Left lung (tissue), 10 donors: ENCODE results near the gene ZC3H12A. TPM values are rescaled to one million over a fixed set of nuclear protein-coding genes. Genes with fewer than 3 reads are reported as not detected.

Source experiments
- ATAC-seq: fragments of 200-7000 bp; cut with Tn5 transposase; one replicate; pipeline ENCODE4 v1.9.1; 2020; ENCODE audit warnings: moderate library complexity
- DNase-seq, 4 donors: peaks; one replicate each; pipeline ENCODE4 v3.0.0-alpha.2; 2013 to 2020
- H3K27ac ChIP-seq, 2 donors: fragments of 200-600 bp; sonication (generic) in 1 of 2; one replicate each; pipeline versions ENCODE4 v1.5.0 to v1.8.0; 2020 to 2021
- H3K27me3 ChIP-seq, 2 donors: fragments of 200-600 bp; sonication (generic) in 1 of 2; one replicate each; pipeline versions ENCODE4 v1.5.0 to v1.8.0; 2020 to 2021
- H3K36me3 ChIP-seq, 2 donors: fragments of 200-600 bp; sonication (generic) in 1 of 2; one replicate each; pipeline versions ENCODE4 v1.5.0 to v1.8.0; 2020 to 2021
- H3K4me1 ChIP-seq, 2 donors: fragments of 200-600 bp; one replicate each; pipeline ENCODE4 v1.8.0; 2021
- H3K4me3 ChIP-seq, 2 donors: fragments of 200-600 bp; sonication (generic) in 1 of 2; one replicate each; pipeline versions ENCODE4 v1.5.0 to v1.8.0; 2020 to 2021; ENCODE audit warnings: mild to moderate bottlenecking in 1 of 2
- H3K9me3 ChIP-seq, 2 donors: fragments of 200-600 bp; sonication (generic) in 1 of 2; one replicate each; pipeline versions ENCODE4 v1.5.0 to v1.8.0; 2020 to 2021
- intact Hi-C, 2 donors: fragments of 100-400 bp; cut with DNase I; formaldehyde crosslinking; loops; one replicate each; pipeline versions ENCODE4 v1.11.2 to v1.14.2; 2022
- polyA plus RNA-seq, 6 donors: library from polyadenylated mRNA; unstranded; fragments of 120-200 nt; gene quantifications; one replicate each; pipeline ENCODE4 v1.2.1, GENCODE V29; 2013; ENCODE audit not compliant: insufficient read length in 6 of 6
- total RNA-seq, 2 donors: library from RNA; stranded (reverse); fragmentation: NEBNext Ultra II Directional; extraction: Animal tissue kit (Norgen Biotek cat#: 25700); gene quantifications; one replicate each; pipeline ENCODE4 v1.2.1, GENCODE V29; 2021
- TF ChIP-seq, protein P1 (sequence below), 2 donors: fragments of 200-600 bp; sonication (generic) in 1 of 2; IDR thresholded peaks; one replicate each; pipeline versions ENCODE4 v1.5.0 to v1.8.0; 2021; ENCODE audit warnings: antibody characterized with exemption in 2 of 2
- donor health status: DM: no; HTN: yes; CAD: no.
- donor health status: DM: no; HTN: no; CAD: no.

The ZC3H12A gene
- total and polyA plus RNA-seq, 8 donors = 1.1 to 28.0 (median 2.3) TPM

DNA sequence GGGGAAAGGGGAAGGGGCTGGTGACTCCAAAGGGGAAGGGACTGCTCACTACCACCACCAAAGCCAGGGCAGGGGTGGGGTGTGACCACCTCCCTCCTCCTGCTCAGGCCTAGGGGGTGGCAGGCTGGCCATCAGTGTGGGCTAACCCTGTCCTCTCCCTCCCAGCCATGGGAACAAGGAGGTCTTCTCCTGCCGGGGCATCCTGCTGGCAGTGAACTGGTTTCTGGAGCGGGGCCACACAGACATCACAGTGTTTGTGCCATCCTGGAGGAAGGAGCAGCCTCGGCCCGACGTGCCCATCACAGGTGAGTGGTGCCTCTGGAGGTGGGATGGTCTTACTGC is 5.7 kb downstream of the ZC3H12A start:
- H3K36me3 ChIP-seq = peaks cover 8 to 91% of the 10 kb centered on the region in 2 donors
- ATAC-seq = no peak
- H3K9me3 ChIP-seq = no peaks in the 10 kb centered on the region
- TF ChIP-seq, protein P1, sequence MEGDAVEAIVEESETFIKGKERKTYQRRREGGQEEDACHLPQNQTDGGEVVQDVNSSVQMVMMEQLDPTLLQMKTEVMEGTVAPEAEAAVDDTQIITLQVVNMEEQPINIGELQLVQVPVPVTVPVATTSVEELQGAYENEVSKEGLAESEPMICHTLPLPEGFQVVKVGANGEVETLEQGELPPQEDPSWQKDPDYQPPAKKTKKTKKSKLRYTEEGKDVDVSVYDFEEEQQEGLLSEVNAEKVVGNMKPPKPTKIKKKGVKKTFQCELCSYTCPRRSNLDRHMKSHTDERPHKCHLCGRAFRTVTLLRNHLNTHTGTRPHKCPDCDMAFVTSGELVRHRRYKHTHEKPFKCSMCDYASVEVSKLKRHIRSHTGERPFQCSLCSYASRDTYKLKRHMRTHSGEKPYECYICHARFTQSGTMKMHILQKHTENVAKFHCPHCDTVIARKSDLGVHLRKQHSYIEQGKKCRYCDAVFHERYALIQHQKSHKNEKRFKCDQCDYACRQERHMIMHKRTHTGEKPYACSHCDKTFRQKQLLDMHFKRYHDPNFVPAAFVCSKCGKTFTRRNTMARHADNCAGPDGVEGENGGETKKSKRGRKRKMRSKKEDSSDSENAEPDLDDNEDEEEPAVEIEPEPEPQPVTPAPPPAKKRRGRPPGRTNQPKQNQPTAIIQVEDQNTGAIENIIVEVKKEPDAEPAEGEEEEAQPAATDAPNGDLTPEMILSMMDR (IDR thresholded peaks at IDR 0.05) = no peak
- no peaks in the 10 kb centered on the region for H3K27me3 ChIP-seq
- H3K4me1 ChIP-seq = peaks cover 60 to 95% of the 10 kb centered on the region in 2 donors
- peak overlapping the region in 1 of 2 donors; percentile 94 for H3K4me3 ChIP-seq
- no peak for DNase-seq
- intact Hi-C loops = no loop called here
- H3K27ac ChIP-seq = peak overlapping the region; percentile 94 to 96

DNA sequence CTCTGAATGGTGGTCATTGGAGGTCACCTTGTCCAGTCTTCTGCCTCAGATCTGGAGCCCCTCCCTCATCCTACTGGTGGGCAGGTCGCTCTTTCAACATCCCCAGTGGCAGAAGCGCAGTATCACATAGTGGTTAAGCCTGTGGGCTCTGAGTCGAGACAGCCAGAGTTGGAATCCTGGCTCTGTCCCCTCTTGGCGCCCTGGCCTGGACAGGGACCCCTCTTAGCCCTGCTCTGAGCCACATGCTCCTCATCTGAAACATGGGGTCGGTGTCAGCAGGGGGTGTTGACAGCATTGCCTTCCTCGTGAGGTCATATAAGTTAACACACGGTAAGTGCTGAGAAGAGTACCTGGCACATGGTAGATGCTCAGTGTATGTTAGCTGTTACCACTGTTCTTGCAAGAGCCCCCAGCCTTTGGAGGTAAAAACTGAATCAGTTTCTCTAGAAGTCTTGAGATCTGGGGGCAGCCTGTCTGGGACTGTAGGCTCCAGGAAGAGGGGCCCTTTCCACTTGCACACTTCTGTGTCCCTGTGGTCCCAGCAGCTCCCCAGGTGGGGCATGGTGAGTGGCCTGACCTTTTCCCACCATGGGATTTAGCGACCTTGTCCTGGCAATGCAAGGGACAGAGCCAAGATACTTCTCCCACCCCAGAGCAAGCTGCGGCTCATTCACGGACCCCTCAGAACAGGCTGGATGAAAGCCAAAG is 6.4 kb downstream of the ZC3H12A start:
- no peak for ATAC-seq
- TF ChIP-seq, protein P1 (IDR thresholded peaks at IDR 0.05) = no peak
- intact Hi-C loops = no loop called here
- peaks cover 60 to 96% of the 10 kb centered on the region in 2 donors for H3K4me1 ChIP-seq
- H3K9me3 ChIP-seq = no peaks in the 10 kb centered on the region
- peak overlapping the region in 1 of 2 donors; percentile 94 for H3K4me3 ChIP-seq
- peak overlapping the region; percentile 94 to 96 for H3K27ac ChIP-seq
- peaks cover 8 to 90% of the 10 kb centered on the region in 2 donors for H3K36me3 ChIP-seq
- H3K27me3 ChIP-seq = no peaks in the 10 kb centered on the region
- peak in 1 of 4 donors; percentile 32 for DNase-seq

DNA sequence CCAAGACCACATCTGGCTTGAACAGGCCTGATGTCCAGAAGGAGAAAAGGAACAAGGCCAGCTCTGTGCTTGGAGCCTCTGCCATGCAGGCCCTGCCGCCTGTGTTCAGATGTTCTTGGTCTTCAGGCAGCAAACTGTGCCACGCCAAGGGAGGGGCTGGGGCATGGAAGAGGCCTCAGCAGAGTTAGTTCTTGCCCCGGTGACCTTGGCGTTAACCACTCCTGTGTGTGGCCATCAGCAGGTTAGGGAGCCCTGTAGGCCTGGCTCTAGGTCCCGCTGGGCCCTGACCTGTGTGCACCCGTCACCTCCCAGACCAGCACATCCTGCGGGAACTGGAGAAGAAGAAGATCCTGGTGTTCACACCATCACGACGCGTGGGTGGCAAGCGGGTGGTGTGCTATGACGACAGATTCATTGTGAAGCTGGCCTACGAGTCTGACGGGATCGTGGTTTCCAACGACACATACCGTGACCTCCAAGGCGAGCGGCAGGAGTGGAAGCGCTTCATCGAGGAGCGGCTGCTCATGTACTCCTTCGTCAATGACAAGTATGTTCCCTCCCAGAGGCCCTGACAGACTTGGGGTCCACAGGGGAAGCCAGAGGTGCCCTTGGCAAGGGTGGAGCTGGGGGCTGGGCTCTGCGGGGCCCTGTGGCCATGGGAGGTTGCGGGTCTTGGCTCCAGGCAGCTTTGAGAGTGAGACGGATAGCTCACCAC is 7.1 kb downstream of the ZC3H12A start:
- Histone ChIP-seq H3K4me3 (no peak overlapping the region), H3K27me3 (no peaks in the 10 kb centered on the region), H3K36me3 (peaks cover 8 to 83% of the 10 kb centered on the region in 2 donors), H3K4me1 (peaks cover 60 to 96% of the 10 kb centered on the region in 2 donors), H3K27ac (peak overlapping the region in 1 of 2 donors; percentile 94), H3K9me3 (no peaks in the 10 kb centered on the region)
- ATAC-seq (no peak), DNase-seq (peak in 1 of 4 donors; percentile 32)
- TF ChIP-seq, protein P1 (IDR thresholded peaks at IDR 0.05) = no peak
- intact Hi-C loops = no loop called here

DNA sequence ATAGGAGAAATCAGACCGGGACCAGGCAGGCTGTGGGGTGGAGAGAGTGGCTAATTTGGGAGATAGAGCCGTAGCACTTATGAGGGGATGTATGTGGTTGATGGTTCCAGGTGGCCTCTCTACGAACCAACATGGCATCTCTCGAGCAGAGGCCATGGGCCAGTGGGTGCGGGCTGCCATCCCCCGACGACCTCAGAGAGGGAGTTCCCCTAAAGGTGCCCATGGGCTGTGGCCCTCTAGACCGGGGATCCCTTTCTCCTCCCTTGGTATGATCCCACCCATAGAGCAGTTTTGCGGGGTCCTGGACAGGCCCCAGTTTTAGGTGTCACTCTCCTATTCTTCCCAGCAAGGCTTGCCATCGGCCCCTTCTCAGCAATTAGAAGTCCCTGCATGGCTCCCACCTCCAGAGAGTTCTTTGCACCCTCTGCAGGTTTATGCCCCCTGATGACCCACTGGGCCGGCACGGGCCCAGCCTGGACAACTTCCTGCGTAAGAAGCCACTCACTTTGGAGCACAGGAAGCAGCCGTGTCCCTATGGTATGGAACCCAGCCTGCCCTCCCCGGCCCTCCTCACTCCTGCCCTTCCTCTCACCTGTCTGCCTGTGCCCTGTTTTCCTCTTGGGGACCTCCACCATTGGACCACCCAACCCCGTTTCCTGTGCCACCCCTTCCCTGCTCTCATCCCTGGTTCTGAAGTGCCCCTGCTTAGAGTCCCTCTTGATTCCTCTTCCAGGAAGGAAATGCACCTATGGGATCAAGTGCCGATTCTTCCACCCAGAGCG is 7.8 kb downstream of the ZC3H12A start:
- peaks cover 60 to 96% of the 10 kb centered on the region in 2 donors for H3K4me1 ChIP-seq
- DNase-seq = no peak
- TF ChIP-seq, protein P1 (IDR thresholded peaks at IDR 0.05) = no peak

More for the DNA sequence above, 7.8 kb downstream of the ZC3H12A start:
- H3K4me3 ChIP-seq = no peak overlapping the region
- H3K36me3 ChIP-seq = peaks cover 8 to 77% of the 10 kb centered on the region in 2 donors
- H3K27ac ChIP-seq = peak overlapping the region in 1 of 2 donors; percentile 94
- intact Hi-C loops = no loop called here
- no peak for ATAC-seq
- H3K27me3 ChIP-seq = no peaks in the 10 kb centered on the region
- no peaks in the 10 kb centered on the region for H3K9me3 ChIP-seq
